RWPE2 (cell line): ENCODE data around the gene TCN2.
A peak's percentile ranks its signal among the peaks of the same experiment; 100 is the strongest.

Experiments used
- ATAC-seq: fragments of 200-7000 bp; cut with Tn5 transposase; 3 replicates; pipeline ENCODE4 v1.9.1; 2021; ENCODE audit warnings: low read depth
- DNase-seq: peaks from one replicate; pipeline ENCODE4 v3.0.0-alpha.2; 2020; ENCODE audit warnings: low spot score
- H3K27ac ChIP-seq: fragments of 450-650 bp; 2 replicates; pipeline ENCODE4 v1.5.1; 2017; ENCODE audit warnings: mild to moderate bottlenecking; ENCODE audit not compliant: poor library complexity, severe bottlenecking
- H3K27me3 ChIP-seq: fragments of 250-450 bp; sonication (Bioruptor Pico); 2 replicates; pipeline ENCODE4 v1.5.1; 2021; ENCODE audit warnings: mild to moderate bottlenecking, moderate library complexity; ENCODE audit not compliant: insufficient read depth, poor library complexity, severe bottlenecking
- H3K36me3 ChIP-seq: fragments of 250-450 bp; sonication (Bioruptor Pico); 2 replicates; pipeline ENCODE4 v1.5.1; 2020; ENCODE audit warnings: low read depth, mild to moderate bottlenecking, moderate library complexity
- H3K4me1 ChIP-seq: fragments of 250-450 bp; sonication (Bioruptor Pico); 2 replicates; pipeline ENCODE4 v1.5.1; 2021; ENCODE audit warnings: mild to moderate bottlenecking, moderate library complexity; ENCODE audit not compliant: insufficient read depth, poor library complexity, severe bottlenecking
- H3K4me3 ChIP-seq: fragments of 250-450 bp; sonication (Bioruptor Pico); 2 replicates; pipeline ENCODE4 v1.5.1; 2021; ENCODE audit warnings: mild to moderate bottlenecking, moderate library complexity; ENCODE audit not compliant: severe bottlenecking
- H3K9me3 ChIP-seq: fragments of 250-450 bp; sonication (Bioruptor Pico); 2 replicates; pipeline ENCODE4 v1.5.1; 2021; ENCODE audit warnings: mild to moderate bottlenecking, moderate library complexity; ENCODE audit not compliant: severe bottlenecking
- TF ChIP-seq, protein P1 (sequence below): fragments of 450-650 bp; IDR thresholded peaks from one replicate; pipeline ENCODE4 v1.5.1; 2017; ENCODE audit warnings: mild to moderate bottlenecking, moderate library complexity; ENCODE audit not compliant: poor library complexity, severe bottlenecking

TCN2 gene

DNA sequence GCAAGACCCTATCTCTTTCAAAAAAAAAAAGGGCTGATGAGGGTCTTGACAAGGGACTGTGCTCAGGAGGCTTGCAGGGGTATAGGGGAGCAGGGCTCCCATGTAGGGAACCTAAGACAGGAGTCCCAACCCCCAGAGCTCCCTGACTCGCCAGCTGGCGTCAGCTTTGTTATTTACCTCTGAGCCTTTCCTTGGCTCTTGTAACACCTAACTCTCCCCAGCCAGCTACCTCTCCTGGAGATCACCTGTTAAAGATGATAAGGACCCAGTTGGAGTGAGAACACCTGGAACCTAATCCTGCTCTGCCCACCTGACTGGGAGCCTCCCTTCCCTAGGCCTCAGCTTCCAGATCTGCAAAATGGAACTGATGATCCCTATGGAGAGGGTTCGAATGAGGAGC lies 41.9 kb downstream of the TCN2 start:
- ATAC-seq: no peak
- no peak for DNase-seq
- TF ChIP-seq, protein P1, sequence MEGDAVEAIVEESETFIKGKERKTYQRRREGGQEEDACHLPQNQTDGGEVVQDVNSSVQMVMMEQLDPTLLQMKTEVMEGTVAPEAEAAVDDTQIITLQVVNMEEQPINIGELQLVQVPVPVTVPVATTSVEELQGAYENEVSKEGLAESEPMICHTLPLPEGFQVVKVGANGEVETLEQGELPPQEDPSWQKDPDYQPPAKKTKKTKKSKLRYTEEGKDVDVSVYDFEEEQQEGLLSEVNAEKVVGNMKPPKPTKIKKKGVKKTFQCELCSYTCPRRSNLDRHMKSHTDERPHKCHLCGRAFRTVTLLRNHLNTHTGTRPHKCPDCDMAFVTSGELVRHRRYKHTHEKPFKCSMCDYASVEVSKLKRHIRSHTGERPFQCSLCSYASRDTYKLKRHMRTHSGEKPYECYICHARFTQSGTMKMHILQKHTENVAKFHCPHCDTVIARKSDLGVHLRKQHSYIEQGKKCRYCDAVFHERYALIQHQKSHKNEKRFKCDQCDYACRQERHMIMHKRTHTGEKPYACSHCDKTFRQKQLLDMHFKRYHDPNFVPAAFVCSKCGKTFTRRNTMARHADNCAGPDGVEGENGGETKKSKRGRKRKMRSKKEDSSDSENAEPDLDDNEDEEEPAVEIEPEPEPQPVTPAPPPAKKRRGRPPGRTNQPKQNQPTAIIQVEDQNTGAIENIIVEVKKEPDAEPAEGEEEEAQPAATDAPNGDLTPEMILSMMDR: no peak
- Histone ChIP-seq H3K27ac (no peak overlapping the region), H3K4me1 (peaks cover 5% of the 10 kb centered on the region), H3K9me3 (no peaks in the 10 kb centered on the region), H3K36me3 (no peaks in the 10 kb centered on the region), H3K4me3 (no peak overlapping the region), H3K27me3 (no peaks in the 10 kb centered on the region)

DNA sequence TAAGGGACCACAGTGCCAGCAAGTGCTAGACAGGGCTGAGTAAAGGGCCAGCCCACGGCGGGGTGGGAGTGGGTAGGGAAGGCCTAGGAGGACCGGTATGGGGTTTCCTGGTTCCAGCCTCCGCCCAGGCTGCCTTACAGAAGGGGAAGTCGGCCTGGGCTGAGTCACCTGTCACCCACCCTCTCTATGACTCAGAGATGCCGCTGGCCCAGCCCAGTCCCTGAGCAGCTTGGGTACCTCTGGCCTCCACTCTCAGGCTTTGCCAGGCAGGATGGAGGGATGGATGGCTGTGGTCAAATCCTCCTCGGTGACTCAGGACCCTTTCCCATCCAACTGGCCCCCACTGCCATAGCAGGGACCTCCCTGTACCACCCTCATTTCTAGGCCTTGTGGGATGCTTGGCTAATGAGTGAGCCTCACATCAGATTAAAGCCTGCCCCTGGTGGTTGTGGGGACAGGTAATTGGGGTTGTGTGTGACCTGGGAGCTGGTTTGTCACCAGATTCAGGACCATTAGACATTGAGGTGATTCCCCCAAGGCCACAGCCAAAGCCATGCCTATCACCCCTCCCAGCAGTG lies 42.5 kb downstream of the TCN2 start:
- Histone ChIP-seq H3K9me3 (no peaks in the 10 kb centered on the region), H3K27ac (no peak overlapping the region), H3K4me3 (no peak overlapping the region), H3K4me1 (peaks cover 5% of the 10 kb centered on the region), H3K27me3 (no peaks in the 10 kb centered on the region), H3K36me3 (no peaks in the 10 kb centered on the region)
- DNase-seq (no peak), ATAC-seq (peak; percentile 99)
- TF ChIP-seq, protein P1: peak; percentile 8

DNA sequence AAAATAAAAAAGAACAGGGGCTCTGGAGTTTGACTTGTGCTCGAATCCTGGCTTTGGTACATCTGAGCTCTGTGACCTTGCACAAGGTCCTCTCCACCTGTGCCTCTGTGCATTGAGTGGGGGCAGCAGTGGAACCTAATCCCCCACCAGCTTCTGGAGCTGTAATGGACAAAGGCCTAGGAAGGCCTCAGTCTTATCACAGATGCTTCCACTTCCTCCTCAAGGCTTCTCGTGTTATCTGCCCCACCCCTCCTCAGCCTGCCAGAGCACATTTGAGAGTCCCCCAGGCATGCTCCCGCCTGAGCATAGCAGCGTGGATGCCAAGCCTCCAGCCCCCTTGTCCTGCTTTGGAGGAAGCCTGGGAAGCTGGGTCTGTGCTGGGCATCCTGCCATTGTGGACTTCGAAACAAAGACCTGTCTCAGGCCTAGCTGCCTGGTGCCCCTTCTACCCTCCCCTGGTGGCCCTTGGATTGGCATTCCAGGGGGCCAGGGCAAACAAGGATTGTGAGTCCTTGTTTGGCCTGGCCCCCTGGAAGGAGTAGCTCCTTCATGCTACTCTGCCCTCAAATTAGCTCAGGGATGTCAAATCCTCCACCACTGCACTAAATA lies 43.6 kb downstream of the TCN2 start:
- H3K27ac ChIP-seq: no peak overlapping the region
- ATAC-seq: no peak
- no peaks in the 10 kb centered on the region for H3K9me3 ChIP-seq
- TF ChIP-seq, protein P1: no peak
- no peak for DNase-seq
- peaks cover 5% of the 10 kb centered on the region for H3K4me1 ChIP-seq
- H3K4me3 ChIP-seq: no peak overlapping the region
- H3K27me3 ChIP-seq: no peaks in the 10 kb centered on the region
- no peaks in the 10 kb centered on the region for H3K36me3 ChIP-seq

DNA sequence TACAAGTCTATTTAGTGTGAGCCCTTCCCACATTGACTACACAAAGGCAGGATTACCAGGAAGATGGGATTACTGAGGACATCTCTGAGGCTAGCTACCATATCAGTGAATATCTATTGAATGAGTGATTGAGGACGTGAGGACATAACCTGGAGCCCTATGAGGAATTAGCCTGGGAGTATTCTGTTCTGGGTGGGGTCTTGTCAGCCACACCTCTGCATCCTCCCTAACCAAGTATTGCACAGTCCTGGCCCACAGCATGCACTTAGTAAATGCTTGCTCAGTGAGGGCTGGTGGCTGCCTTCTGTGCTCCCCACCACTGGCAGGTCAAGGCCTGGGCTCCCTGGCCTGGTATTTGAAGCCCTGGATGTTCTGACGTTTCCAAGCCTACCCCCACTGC lies 45.9 kb downstream of the TCN2 start:
- DNase-seq (no peak), ATAC-seq (no peak)
- Histone ChIP-seq H3K4me3 (no peak overlapping the region), H3K36me3 (no peaks in the 10 kb centered on the region), H3K27ac (no peak overlapping the region), H3K9me3 (no peaks in the 10 kb centered on the region), H3K27me3 (no peaks in the 10 kb centered on the region), H3K4me1 (peaks cover 5% of the 10 kb centered on the region)
- TF ChIP-seq, protein P1: no peak

DNA sequence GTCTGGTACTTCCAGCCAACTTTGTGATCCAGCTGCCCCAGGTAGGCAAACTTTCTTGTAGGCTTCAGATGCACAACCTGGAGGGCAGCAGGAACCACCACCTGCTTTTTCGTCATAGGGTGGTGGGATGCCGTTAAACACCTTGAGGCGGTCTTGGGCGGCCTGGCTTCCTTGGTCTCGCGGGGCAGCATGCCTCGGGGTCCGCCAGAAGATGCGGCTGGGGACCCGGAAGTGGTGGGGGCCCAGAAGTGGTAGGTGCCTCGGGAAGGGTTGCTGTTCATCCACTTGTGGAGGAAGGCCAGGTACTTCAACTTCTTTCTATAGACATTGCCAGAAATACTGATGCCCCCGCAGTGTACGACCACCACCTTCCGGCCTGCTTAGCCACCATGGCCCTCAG lies 47.4 kb downstream of the TCN2 start:
- ATAC-seq: no peak
- Histone ChIP-seq H3K27ac (no peak overlapping the region), H3K36me3 (no peaks in the 10 kb centered on the region), H3K9me3 (no peaks in the 10 kb centered on the region), H3K4me3 (no peak overlapping the region), H3K27me3 (no peaks in the 10 kb centered on the region), H3K4me1 (no peaks in the 10 kb centered on the region)
- TF ChIP-seq, protein P1: no peak
- DNase-seq: no peak
